ENCODE data around the gene DTNB.
"Not testable (repeated sequence)": the region's sequence is repeated elsewhere in the genome, so short reads cannot be mapped to it uniquely, and the experiment has no call there.

Gene DTNB

GRCh38 chr2:25673300-25674076 is at the start of gene DTNB:
Gene DTNB, minus strand, starts transcription at chr2:25673577. Its CDS starts 20,917 bp downstream, at chr2:25652660.
- DNase-seq = peak; percentile 85

- no peak for DNase-seq
Observed at GRCh38 chr2:25722224-25722623, 48.8 kb upstream of the DTNB start.

GRCh38 chr2:25720575-25720974 is 47.2 kb upstream of the DTNB start:
- DNase-seq = no peak

- DNase-seq = no peak
Observed at GRCh38 chr2:25714740-25715139, 41.4 kb upstream of the DTNB start.

DNA sequence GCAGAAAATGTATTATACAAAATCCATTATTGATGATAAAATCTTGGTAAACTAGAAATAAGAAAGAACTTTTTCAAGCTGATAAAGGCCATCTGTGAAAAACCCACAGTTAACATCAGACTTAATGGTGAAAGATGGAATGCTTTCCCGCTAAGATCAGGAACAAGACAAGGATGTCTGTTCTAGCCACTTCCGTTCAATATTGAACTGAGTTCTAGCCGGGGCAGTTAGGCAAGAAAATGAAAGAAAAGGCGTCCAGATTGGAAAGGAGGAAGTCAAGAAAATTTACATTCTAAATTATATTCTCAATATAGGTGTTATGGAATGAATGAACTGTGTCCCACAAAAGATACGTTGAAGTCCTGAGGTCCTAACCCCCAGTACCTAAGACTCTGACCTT is 39.1 kb upstream of the DTNB start:
- no peak for DNase-seq

GRCh38 chr2:25711675-25712354 is 38.4 kb upstream of the DTNB start:
- DNase-seq = no peak

- peak; percentile 8 for DNase-seq
Observed at GRCh38 chr2:25710750-25711149, 37.4 kb upstream of the DTNB start.

GRCh38 chr2:25709349-25709748 is 36.0 kb upstream of the DTNB start:
- no peak for DNase-seq

DNA sequence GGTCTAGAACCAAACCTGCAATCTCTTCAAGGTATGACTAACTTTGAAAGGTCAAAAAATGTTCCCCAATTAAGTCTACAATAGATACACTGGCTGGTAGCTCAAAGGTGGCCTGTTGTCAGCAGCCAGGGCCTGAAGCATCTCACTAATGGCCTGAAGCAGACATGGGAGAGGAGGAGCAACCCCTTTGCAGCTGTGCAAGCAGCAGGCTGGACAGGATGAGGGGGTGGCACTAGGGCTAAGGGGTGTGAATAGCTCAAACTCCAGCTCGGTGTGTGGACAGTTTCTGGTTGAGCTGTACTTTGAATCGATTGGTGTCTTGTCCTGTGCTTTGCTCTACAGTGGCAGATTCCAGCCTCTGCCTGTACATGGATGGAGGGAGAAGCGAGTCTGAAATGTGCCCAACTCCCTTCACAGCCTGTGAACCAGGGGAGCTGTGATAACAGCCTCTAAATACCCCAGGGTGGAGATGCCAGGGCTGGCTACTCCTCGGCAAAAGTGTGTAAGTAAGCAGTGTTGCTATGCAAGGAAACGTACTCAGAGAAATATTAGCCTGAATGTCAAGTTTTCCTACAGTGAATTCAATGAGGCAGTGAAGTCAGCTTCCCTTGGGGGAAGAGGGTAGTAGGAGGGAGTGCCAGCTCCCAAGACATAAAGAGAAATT is 34.7 kb upstream of the DTNB start:
- DNase-seq = no peak

DNA sequence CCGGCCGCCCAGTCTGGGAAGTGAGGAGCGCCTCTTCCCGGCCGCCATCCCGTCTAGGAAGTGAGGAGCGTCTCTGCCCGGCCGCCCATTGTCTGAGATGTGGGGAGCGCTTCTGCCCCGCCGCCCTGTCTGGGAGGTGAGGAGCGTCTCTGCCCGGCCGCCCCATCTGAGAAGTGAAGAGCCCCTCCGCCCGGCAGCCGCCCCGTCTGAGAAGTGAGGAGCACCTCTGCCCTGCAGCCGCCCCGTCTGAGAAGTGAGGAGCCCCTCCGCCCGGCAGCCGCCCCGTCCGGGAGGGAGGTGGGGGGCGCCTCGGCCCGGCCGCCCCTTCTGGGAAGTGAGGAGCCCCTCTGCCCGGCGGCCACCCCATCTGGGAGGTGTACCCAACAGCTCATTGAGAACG is 32.2 kb upstream of the DTNB start:
- DNase-seq = not testable (repeated sequence)

GRCh38 chr2:25701801-25702200 is 28.4 kb upstream of the DTNB start:
- DNase-seq = no peak

DNA sequence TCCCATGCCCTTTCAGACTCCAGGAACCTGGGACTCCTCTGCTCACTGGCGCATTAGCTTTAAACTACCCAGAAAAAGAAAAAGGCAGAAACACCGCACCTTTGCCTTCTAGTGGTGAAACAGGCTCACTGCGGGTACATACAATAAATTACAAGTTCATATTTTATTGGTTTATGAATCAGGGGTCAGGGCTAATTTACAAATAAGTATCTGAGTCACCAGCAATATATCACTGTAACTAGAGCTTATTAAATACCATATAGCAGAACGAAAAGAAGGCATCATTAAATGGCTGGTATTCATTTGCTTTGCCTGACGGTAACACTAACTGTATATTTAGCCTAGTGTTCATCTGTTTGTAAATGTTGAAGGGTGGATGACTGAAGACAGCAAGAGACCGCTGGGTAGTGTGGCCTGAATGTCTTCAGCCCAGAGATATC is 26.9 kb upstream of the DTNB start:
- DNase-seq = peak; percentile 58

- no peak for DNase-seq
Observed at GRCh38 chr2:25699216-25699615, 25.8 kb upstream of the DTNB start.

DNA sequence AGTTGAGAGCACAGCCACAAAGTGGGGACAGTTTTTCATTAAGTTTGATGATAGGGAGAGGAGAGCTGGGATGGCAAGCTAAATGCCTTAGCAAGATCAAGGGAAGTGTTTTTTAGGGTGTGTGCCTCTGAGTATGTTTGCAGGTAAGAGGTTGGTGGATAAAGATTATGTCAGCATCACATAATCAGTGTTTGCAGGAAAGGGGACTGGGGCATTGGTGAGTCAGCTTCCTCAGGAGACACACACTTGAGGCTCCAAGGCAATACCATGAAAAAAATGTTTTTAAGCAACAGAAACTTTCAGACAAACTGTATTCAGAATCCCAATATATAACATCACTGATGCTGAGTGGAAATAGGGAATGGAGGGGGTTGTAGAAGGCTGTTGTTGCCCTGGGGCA is 25.4 kb upstream of the DTNB start:
- peak; percentile 48 for DNase-seq

DNA sequence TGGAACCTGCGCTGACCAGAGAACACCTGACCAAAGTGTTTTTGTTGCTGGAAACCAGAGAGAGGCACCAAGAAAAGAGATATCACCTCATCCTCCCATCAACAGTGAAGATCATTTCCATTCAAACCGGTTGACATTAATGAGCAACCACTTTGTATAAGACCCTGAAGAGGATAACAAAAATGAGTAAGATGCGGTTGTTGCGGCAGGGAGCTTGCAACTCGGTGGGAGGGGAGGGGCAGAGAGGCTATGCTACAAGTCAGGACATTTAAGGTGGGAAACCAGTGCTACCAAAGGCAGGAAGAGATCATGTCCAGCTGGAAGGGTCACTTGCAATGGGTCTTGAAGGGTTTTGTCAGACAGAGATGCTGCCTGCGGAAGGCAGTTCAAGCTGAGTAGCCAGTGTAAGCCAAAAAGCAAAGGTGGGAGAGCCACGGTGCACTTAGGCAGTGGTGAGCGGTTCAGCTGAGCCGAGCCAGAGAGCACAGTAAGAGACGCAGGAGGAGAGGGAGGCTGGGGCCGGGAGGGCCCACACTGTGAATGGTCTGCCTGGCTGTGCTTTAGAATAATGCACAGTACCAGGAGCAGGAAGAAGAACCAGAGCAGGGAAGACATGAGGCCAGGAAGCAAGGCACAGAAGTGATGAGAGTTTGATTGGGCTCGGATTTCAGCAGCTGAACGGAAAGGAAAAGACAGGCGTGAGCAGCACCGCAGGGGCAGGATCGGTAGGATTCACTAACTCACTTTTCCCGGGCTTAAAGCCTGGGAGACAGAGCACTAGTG is 24.4 kb upstream of the DTNB start:
- DNase-seq = peak; percentile 8

- DNase-seq = no peak
Observed at GRCh38 chr2:25692737-25693445, 19.5 kb upstream of the DTNB start.

DNA sequence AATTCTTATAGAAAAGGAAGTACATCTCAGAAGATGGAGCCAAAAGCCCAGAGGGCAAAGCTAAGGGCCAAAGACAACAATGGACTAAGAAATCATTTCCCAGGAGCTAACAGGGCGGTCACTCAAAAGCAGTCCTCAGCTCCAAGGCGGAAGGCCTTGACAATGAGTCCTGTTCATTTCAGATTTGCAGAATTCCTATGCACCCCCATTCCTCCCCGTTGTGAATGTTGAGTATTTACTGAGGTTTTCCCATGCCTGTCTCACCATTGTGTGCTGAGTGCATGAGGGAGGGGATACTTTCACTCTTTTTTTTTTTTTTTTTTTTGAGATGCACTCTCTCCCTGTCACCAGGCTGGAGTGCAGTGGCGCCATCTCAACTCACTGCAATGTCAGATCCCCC is 18.8 kb upstream of the DTNB start:
- no peak for DNase-seq

GRCh38 chr2:25690058-25690457 is 16.7 kb upstream of the DTNB start:
- no peak for DNase-seq

DNA sequence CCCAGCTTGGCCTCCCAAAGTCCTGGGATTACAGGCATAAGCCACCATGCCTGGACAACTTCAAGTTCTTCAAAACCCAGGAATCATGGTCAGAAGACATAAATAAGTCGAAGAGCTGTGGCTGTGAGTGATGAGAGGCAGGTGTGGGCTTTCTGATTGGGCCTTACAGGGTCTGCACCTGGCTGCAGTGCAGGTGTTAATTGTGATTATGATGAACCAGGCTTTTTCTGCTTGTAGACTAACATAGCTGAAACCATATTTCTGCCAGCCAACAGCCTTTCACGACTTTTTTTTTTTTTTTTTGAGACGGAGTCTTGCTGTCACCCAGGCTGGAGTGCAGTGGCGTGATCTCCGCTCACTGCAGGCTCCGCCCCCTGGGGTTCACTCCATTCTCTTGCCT is 14.9 kb upstream of the DTNB start:
- DNase-seq = no peak

DNA sequence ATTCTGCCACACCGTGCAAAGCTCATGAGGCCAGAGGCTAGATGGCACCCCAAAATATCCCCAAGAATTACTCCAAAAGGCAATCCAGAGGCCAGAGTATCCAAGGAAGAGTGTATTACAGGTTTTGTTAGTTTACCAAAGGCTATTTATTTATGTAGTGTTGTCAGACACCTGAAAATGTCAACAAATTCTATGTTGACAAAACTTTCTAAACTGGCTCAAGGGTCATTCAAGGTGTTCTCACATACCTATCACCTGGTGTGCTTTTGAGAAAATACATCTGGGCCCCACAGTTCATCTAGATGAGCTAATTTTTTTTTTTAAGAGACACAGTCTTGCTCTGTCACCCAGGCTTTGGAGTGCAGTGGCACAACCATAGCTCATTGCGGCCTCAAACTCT is 12.4 kb upstream of the DTNB start:
- DNase-seq = no peak

- DNase-seq = no peak
Observed at GRCh38 chr2:25684577-25685473, 11.4 kb upstream of the DTNB start.

All from activated CD4-positive, alpha-beta T cell treated with anti-CD3 and anti-CD28 coated beads, Interleukin-10, Interleukin-2, amounts not matched to agents 100 ng/mL and 50 ng/mL, durations not matched to agents 16 hours and 8 hours (primary cell).